HepG2 (cell line): ENCODE results near the gene MTNR1A. TPM values are rescaled to one million over a fixed set of nuclear protein-coding genes. Genes with fewer than 3 reads are reported as not detected.

Experiments used
- ATAC-seq: fragments of 200-7000 bp; cut with Tn5 transposase; 3 replicates; pipeline ENCODE4 v1.9.1; 2020; ENCODE audit warnings: mild to moderate bottlenecking, moderate library complexity
- BruUV-seq: library from RNA; stranded (reverse); fragments of 400-500 nt; replicated peaks from 2 replicates; lab custom pipeline; 2021; lab: Mats Ljungman, UMichigan
- CTCF ChIA-PET: fragments of 300-600 bp; formaldehyde crosslinking; extraction: SDS; loops from one replicate; lab custom pipeline; 2021; ENCODE audit warnings: low total read pairs, inconsistent platforms, low intra/inter-chr PET ratio; lab: Yijun Ruan, JAX
- POLR2A ChIA-PET: fragments of 350-600 bp; sonication (Branson Sonifier 250); formaldehyde crosslinking; loops from one replicate; lab custom pipeline; 2020; ENCODE audit warnings: antibody characterized with exemption, inconsistent platforms; lab: Yijun Ruan, JAX
- DNase-seq: peaks from one replicate; pipeline ENCODE4 v3.0.0-alpha.2; 2015; ENCODE audit warnings: low spot score
- FAIRE-seq: peaks from 3 replicates; lab custom pipeline; 2011; peaks lifted over from hg19 to GRCh38; lab: Jason Lieb, UNC
- H2AFZ ChIP-seq: one replicate; pipeline ENCODE4 v1.6.1; 2011; ENCODE audit warnings: low read length, inconsistent platforms
- H3K27ac ChIP-seq: fragments of 300-600 bp; 3 replicates; pipeline ENCODE4 v1.8.0; 2011; ENCODE audit warnings: mixed run types, mild to moderate bottlenecking, mixed read lengths, low read length, inconsistent platforms; ENCODE audit not compliant: insufficient read depth; ENCODE audit errors: extremely low read length
- H3K27me3 ChIP-seq, 2 experiments: fragments of 200-600 bp in 1 of 2; 2 replicates in 1 of 2; 3 replicates in 1 of 2; pipeline versions ENCODE4 v1.6.0 to v1.8.0; 2011; ENCODE audit warnings: low read length in 2 of 2, mild to moderate bottlenecking in 2 of 2, moderate library complexity in 2 of 2, inconsistent platforms in 1 of 2; ENCODE audit not compliant: insufficient read depth in 2 of 2, control insufficient read depth in 1 of 2
- H3K36me3 ChIP-seq, 2 experiments: fragments of 200-600 bp in 1 of 2; replicated peaks in 1 of 2; 2 replicates in 1 of 2; 3 replicates in 1 of 2; pipeline versions ENCODE4 v1.5.1 to v1.8.0; 2011; ENCODE audit warnings: low read length in 2 of 2, inconsistent platforms in 1 of 2; ENCODE audit not compliant: insufficient read depth in 2 of 2, control insufficient read depth in 1 of 2
- H3K4me1 ChIP-seq: 2 replicates; pipeline ENCODE4 v1.5.1; 2012; ENCODE audit warnings: low read length, inconsistent platforms; ENCODE audit not compliant: insufficient read depth
- H3K4me2 ChIP-seq: 2 replicates; pipeline ENCODE4 v1.6.0; 2011; ENCODE audit warnings: low read depth, low read length, inconsistent platforms
- H3K4me3 ChIP-seq, 3 experiments: fragments of 200-600 bp in 1 of 3; sonication (generic), shearing (Covaris generic) in 1 of 3; replicated peaks in 1 of 3; 2 replicates each; pipeline ENCODE4 v1.5.1; 2011 to 2016; ENCODE audit warnings: low read length in 3 of 3, inconsistent platforms in 2 of 3, low read depth in 2 of 3, mild to moderate bottlenecking in 2 of 3, control low read depth in 1 of 3, mixed read lengths in 1 of 3; ENCODE audit not compliant: insufficient read depth in 1 of 3
- H3K79me2 ChIP-seq: one replicate; pipeline ENCODE4 v1.6.1; 2011; ENCODE audit warnings: low read length, inconsistent platforms; ENCODE audit not compliant: insufficient read depth
- H3K9ac ChIP-seq: 2 replicates; pipeline ENCODE4 v1.6.0; 2011; ENCODE audit warnings: mild to moderate bottlenecking, low read depth, low read length, inconsistent platforms; ENCODE audit not compliant: insufficient read depth
- H3K9me3 ChIP-seq: 2 replicates; pipeline ENCODE4 v1.5.1; 2012; ENCODE audit warnings: mild to moderate bottlenecking, low read length
- H4K20me1 ChIP-seq: 2 replicates; pipeline ENCODE4 v1.6.0; 2011; ENCODE audit warnings: inconsistent platforms, mild to moderate bottlenecking, low read length, moderate library complexity; ENCODE audit not compliant: insufficient read depth
- KLF15 ChIP-seq: sonication (generic); formaldehyde crosslinking; IDR thresholded peaks from 2 replicates; pipeline ENCODE4 v1.8.1; 2023; ENCODE audit warnings: borderline replicate concordance, mild to moderate bottlenecking, inconsistent platforms, missing genetic modification reagents, mixed read lengths
- NRL ChIP-seq: sonication (generic); formaldehyde crosslinking; IDR thresholded peaks from 2 replicates; pipeline ENCODE4 v1.5.0; 2020; ENCODE audit warnings: missing genetic modification reagents, mild to moderate bottlenecking, moderate library complexity, borderline replicate concordance
- RFXAP ChIP-seq: sonication (generic); formaldehyde crosslinking; IDR thresholded peaks from 2 replicates; pipeline ENCODE4 v1.4.0; 2020; ENCODE audit warnings: missing genetic modification reagents, borderline replicate concordance
- THYN1 ChIP-seq: sonication (generic); formaldehyde crosslinking; IDR thresholded peaks from 2 replicates; pipeline ENCODE4 v1.8.1; 2023; ENCODE audit warnings: low read depth, mild to moderate bottlenecking, moderate library complexity, missing genetic modification reagents, borderline replicate concordance
- ZNF335 ChIP-seq: sonication (generic); formaldehyde crosslinking; IDR thresholded peaks from 2 replicates; pipeline ENCODE4 v1.4.0; 2020; ENCODE audit warnings: missing genetic modification reagents
- ZNF501 ChIP-seq: sonication (generic); formaldehyde crosslinking; IDR thresholded peaks from 2 replicates; pipeline ENCODE4 v1.5.1; 2020; ENCODE audit warnings: mild to moderate bottlenecking, moderate library complexity, missing genetic modification reagents
- ZNF841 ChIP-seq: sonication (generic); formaldehyde crosslinking; IDR thresholded peaks from 2 replicates; pipeline ENCODE4 v1.8.1; 2023; ENCODE audit warnings: missing genetic modification reagents, borderline replicate concordance
- WGBS: methylation state at CpG from one replicate; pipeline ENCODE4 v1.1.6; 2017; ENCODE audit warnings: low lambda C conversion rate; 5-methylcytosine and 5-hydroxymethylcytosine counted together
- in situ Hi-C: cut with HindIII; loops from 2 replicates; pipeline ENCODE4 v1.10.0; 2017; ENCODE audit warnings: low pct_unique_long_range_greater_than_20kb; ENCODE audit not compliant: extremely low pct_ligation_motif_present
- intact Hi-C: fragments of 100-400 bp; cut with micrococcal nuclease; formaldehyde crosslinking; loops from one replicate; pipeline ENCODE4 v1.10.0; 2022; ENCODE audit not compliant: unreplicated experiment
- polyA plus RNA-seq, 8 experiments: library from polyadenylated mRNA; depleted of rRNA in 3 of 8; stranded (reverse) in 7 of 8; unstranded in 1 of 8; fragments of >200 nt; fragmentation: Illumina TruSeq in 4 of 8; extraction: Trizol in 4 of 8; gene quantifications; 2 replicates each; pipeline versions ENCODE4 v1.2.1 to v1.2.3, GENCODE V29; 2011 to 2016; ENCODE audit warnings: low read depth in 4 of 8, missing spikeins in 1 of 8, mixed read lengths in 1 of 8; ENCODE audit not compliant: insufficient read depth in 1 of 8
- total RNA-seq, 5 experiments: library from RNA; depleted of rRNA; stranded (reverse); fragments of >200 nt; fragmentation: Illumina TruSeq; extraction: Trizol; gene quantifications; 2 replicates each; pipeline ENCODE4 v1.2.3, GENCODE V29; 2016; ENCODE audit warnings: low read depth in 1 of 5
- TF ChIP-seq, protein P1 (sequence below): fragments of 450-650 bp; IDR thresholded peaks from 2 replicates; pipeline ENCODE4 v1.6.1; 2017
- TF ChIP-seq, protein P2 (sequence below): sonication (generic); formaldehyde crosslinking; IDR thresholded peaks from 2 replicates; pipeline ENCODE4 v1.4.0; 2020; ENCODE audit warnings: mild to moderate bottlenecking, missing genetic modification reagents
- TF ChIP-seq, protein P3 (sequence below): sonication (generic); formaldehyde crosslinking; IDR thresholded peaks from 2 replicates; pipeline ENCODE4 v1.9.0; 2021; ENCODE audit warnings: missing genetic modification reagents, borderline replicate concordance

The MTNR1A gene
- total and polyA plus RNA-seq, 2 of the 13 experiments (the other 11 are each of a cell fraction or from before 2014, with no cell fraction given) = not detected

GRCh38 chr4:186570193-186570996, 15.0 kb upstream of the MTNR1A start:
- ChIA-PET POLR2A (no interaction called here), CTCF (no interaction called here)
- intact Hi-C loops = no loop called here
- TF ChIP-seq THYN1 = no peak
- TF ChIP-seq, protein P1, sequence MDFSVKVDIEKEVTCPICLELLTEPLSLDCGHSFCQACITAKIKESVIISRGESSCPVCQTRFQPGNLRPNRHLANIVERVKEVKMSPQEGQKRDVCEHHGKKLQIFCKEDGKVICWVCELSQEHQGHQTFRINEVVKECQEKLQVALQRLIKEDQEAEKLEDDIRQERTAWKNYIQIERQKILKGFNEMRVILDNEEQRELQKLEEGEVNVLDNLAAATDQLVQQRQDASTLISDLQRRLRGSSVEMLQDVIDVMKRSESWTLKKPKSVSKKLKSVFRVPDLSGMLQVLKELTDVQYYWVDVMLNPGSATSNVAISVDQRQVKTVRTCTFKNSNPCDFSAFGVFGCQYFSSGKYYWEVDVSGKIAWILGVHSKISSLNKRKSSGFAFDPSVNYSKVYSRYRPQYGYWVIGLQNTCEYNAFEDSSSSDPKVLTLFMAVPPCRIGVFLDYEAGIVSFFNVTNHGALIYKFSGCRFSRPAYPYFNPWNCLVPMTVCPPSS = no peak
- TF ChIP-seq, all 625 proteins: peak for 0
- WGBS = 16% methylated on average over 15 of the region's 23 CpGs
- Histone ChIP-seq H3K4me2 (peak overlapping the region; percentile 69), H3K4me1 (peaks cover 11% of the 10 kb centered on the region; the same call in 1 of the 2 replicates), H3K4me3 (peak overlapping the region in 1 of 3 experiments; percentile 42; a peak in 2 of 6 replicates), H2AFZ (peak overlapping the region; percentile 43), H3K36me3 (no peaks in the 10 kb centered on the region), H3K27ac (no peak overlapping the region), H4K20me1 (no peaks in the 10 kb centered on the region), H3K9me3 (no peaks in the 10 kb centered on the region), H3K9ac (no peak overlapping the region; the same call in 1 of the 2 replicates), H3K27me3 (peaks cover 0 to 25% of the 10 kb centered on the region in 2 experiments; a peak in 2 of 5 replicates), H3K79me2 (no peaks in the 10 kb centered on the region)
- no peak for DNase-seq
- BruUV-seq = no TSS peak
- FAIRE-seq = no peak
- ATAC-seq = peak; percentile 63
- in situ Hi-C loops = no loop called here

DNA sequence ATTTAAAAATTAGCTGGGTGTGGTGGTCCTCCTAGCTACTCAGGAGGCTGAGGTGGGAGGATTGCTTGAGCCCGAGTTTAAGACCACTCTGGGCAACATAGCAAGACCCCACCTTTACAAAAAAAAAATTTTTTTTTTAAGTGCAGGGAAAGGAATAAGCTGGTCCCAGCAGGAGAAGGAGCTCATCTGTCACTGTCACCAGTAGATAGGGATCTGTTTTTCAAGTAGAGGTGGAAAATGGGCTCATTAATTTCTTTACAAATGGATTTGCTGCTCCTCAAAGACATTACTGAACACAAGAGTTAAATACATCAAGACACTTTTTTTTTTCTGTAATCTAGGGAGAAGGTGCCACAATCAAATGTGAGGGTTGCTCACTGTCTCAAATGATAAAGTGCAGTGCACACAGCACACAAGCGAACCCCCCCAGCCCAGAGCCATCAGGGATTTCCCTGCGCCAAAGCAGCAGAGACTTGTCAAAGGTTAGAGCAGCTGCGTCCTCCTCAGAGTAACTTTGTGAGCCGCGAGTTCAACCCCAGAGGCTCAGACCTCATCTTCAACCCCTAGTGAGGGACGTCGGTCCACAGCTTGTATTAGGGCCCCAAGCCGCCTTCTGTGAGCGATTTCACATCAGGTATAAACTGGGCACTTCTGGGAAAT, 14.3 kb upstream of the MTNR1A start:
- peaks cover 11% of the 10 kb centered on the region; the same call in 1 of the 2 replicates for H3K4me1 ChIP-seq
- H3K27ac ChIP-seq = no peak overlapping the region
- in situ Hi-C loops = no loop called here
- DNase-seq (no peak), FAIRE-seq (no peak), ATAC-seq (no peak)
- CTCF ChIA-PET = no interaction called here
- H4K20me1 ChIP-seq = no peaks in the 10 kb centered on the region
- H2AFZ ChIP-seq = peak overlapping the region; percentile 43
- H3K27me3 ChIP-seq = peaks cover 0 to 25% of the 10 kb centered on the region in 2 experiments; a peak in 2 of 5 replicates
- no peaks in the 10 kb centered on the region for H3K9me3 ChIP-seq
- peak overlapping the region; percentile 69 for H3K4me2 ChIP-seq
- no peaks in the 10 kb centered on the region for H3K36me3 ChIP-seq
- no peak overlapping the region for H3K9ac ChIP-seq
- POLR2A ChIA-PET = no interaction called here
- intact Hi-C loops = no loop called here
- no peaks in the 10 kb centered on the region for H3K79me2 ChIP-seq
- TF ChIP-seq NRL (CRISPR knock-in tag) (no peak), RFXAP (no peak), ZNF841 (CRISPR knock-in tag) (no peak), ZNF501 (CRISPR knock-in tag) (no peak), ZNF335 (no peak), KLF15 (CRISPR knock-in tag) (no peak)
- TF ChIP-seq, protein P2, sequence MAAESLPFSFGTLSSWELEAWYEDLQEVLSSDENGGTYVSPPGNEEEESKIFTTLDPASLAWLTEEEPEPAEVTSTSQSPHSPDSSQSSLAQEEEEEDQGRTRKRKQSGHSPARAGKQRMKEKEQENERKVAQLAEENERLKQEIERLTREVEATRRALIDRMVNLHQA (CRISPR knock-in tag) = no peak
- TF ChIP-seq, protein P3, sequence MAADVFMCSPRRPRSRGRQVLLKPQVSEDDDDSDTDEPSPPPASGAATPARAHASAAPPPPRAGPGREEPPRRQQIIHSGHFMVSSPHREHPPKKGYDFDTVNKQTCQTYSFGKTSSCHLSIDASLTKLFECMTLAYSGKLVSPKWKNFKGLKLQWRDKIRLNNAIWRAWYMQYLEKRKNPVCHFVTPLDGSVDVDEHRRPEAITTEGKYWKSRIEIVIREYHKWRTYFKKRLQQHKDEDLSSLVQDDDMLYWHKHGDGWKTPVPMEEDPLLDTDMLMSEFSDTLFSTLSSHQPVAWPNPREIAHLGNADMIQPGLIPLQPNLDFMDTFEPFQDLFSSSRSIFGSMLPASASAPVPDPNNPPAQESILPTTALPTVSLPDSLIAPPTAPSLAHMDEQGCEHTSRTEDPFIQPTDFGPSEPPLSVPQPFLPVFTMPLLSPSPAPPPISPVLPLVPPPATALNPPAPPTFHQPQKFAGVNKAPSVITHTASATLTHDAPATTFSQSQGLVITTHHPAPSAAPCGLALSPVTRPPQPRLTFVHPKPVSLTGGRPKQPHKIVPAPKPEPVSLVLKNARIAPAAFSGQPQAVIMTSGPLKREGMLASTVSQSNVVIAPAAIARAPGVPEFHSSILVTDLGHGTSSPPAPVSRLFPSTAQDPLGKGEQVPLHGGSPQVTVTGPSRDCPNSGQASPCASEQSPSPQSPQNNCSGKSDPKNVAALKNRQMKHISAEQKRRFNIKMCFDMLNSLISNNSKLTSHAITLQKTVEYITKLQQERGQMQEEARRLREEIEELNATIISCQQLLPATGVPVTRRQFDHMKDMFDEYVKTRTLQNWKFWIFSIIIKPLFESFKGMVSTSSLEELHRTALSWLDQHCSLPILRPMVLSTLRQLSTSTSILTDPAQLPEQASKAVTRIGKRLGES = no peak
- peak overlapping the region in 1 of 3 experiments; percentile 42; a peak in 2 of 6 replicates for H3K4me3 ChIP-seq
- no TSS peak for BruUV-seq
- WGBS = 29% methylated on average over 2 of the region's 10 CpGs
